Measurements from ENCODE around the gene ARHGAP40.

Gene ARHGAP40

GRCh38 chr20:38692436-38693411, 91.1 kb downstream of the ARHGAP40 start:
- DNase-seq = peak; percentile 89

GRCh38 chr20:38697306-38697705, 95.7 kb downstream of the ARHGAP40 start:
- DNase-seq = no peak

GRCh38 chr20:38698541-38698940, 96.9 kb downstream of the ARHGAP40 start:
- no peak for DNase-seq

GRCh38 chr20:38700141-38700540, 98.5 kb downstream of the ARHGAP40 start:
- DNase-seq = no peak

All from OCI-M1 (cell line).